ENCODE data around the gene NID1. TPM values are rescaled to one million over a fixed set of nuclear protein-coding genes. Genes with fewer than 3 reads are reported as not detected.

The NID1 gene
- total RNA-seq, 4 donors from 2014 or later = 27.8 to 91.8 (median 69.4) TPM

GRCh38 chr1:236111527-236112331 lies 46.8 kb upstream of the NID1 start:
- DNase-seq = no peak
- H3K27ac ChIP-seq = no peak overlapping the region
- no peak overlapping the region for H3K4me3 ChIP-seq (replicated peaks in 1 of 3)
- no peaks in the 10 kb centered on the region for H3K36me3 ChIP-seq
- no peaks in the 10 kb centered on the region for H3K27me3 ChIP-seq
- no peaks in the 10 kb centered on the region for H3K9me3 ChIP-seq
- WGBS, 2 donors = 86 to 94% methylated on average over 17 of the region's 17 CpGs
- no peaks in the 10 kb centered on the region for H3K4me1 ChIP-seq
- intact Hi-C loops (cut with DNase I) = no loop called here
- TF ChIP-seq POLR2A (IDR thresholded peaks at IDR 0.05) (no peak), CTCF (IDR thresholded peaks at IDR 0.05) (no peak)

GRCh38 chr1:236110137-236110536 lies 45.2 kb upstream of the NID1 start:
- intact Hi-C loops (cut with DNase I) = no loop called here
- 86 to 98% methylated on average over 4 to 8 of the region's 13 CpGs for WGBS, 2 donors
- TF ChIP-seq CTCF (IDR thresholded peaks at IDR 0.05) (no peak), POLR2A (IDR thresholded peaks at IDR 0.05) (no peak)
- Histone ChIP-seq H3K27me3 (no peaks in the 10 kb centered on the region), H3K27ac (no peak overlapping the region), H3K36me3 (no peaks in the 10 kb centered on the region), H3K4me3 (replicated peaks in 1 of 3) (no peak overlapping the region), H3K4me1 (no peaks in the 10 kb centered on the region), H3K9me3 (no peaks in the 10 kb centered on the region)
- no peak for DNase-seq

- whole genome bisulfite sequencing, 2 donors = 84 to 86% methylated on average over 7 of the region's 7 CpGs
- no peak for DNase-seq
- no peak for TF ChIP-seq POLR2A (IDR thresholded peaks at IDR 0.05)
- TF ChIP-seq CTCF (IDR thresholded peaks at IDR 0.05) = no peak
- no peak overlapping the region for H3K27ac ChIP-seq
- H3K4me3 ChIP-seq (replicated peaks in 1 of 3) = no peak overlapping the region
- H3K4me1 ChIP-seq = no peaks in the 10 kb centered on the region
- H3K9me3 ChIP-seq = no peaks in the 10 kb centered on the region
- no peaks in the 10 kb centered on the region for H3K27me3 ChIP-seq
- H3K36me3 ChIP-seq = no peaks in the 10 kb centered on the region
- intact Hi-C loops (cut with DNase I) = loop anchor here (10.0 kb wide), 2 partner anchors 417 to 1457 kb away; partner anchors contain the start of gene LGALS8
Measured at GRCh38 chr1:236108027-236108648, 43.2 kb upstream of the NID1 start.

GRCh38 chr1:236107121-236107907 lies 42.4 kb upstream of the NID1 start:
- intact Hi-C loops (cut with DNase I) = loop anchor here (10.0 kb wide), 2 partner anchors 417 to 1457 kb away; partner anchors contain the start of gene LGALS8
- H3K4me1 ChIP-seq = no peaks in the 10 kb centered on the region
- no peaks in the 10 kb centered on the region for H3K27me3 ChIP-seq
- WGBS, 2 donors = 76 to 77% methylated on average over 9 of the region's 9 CpGs
- TF ChIP-seq CTCF (IDR thresholded peaks at IDR 0.05) (no peak), POLR2A (IDR thresholded peaks at IDR 0.05) (no peak)
- H3K36me3 ChIP-seq = no peaks in the 10 kb centered on the region
- DNase-seq = no peak
- no peaks in the 10 kb centered on the region for H3K9me3 ChIP-seq
- H3K4me3 ChIP-seq (replicated peaks in 1 of 3) = no peak overlapping the region
- H3K27ac ChIP-seq = no peak overlapping the region

All from thyroid gland (tissue), 4 donors.